B cell (primary cell): ENCODE data around the gene ID1. TPM values are rescaled to one million over a fixed set of nuclear protein-coding genes. Genes with fewer than 3 reads are reported as not detected.

Experiments used
- ATAC-seq: fragments of 200-7000 bp; cut with Tn5 transposase; one replicate; pipeline ENCODE4 v1.10.0; 2021; ENCODE audit warnings: low read depth, mild to moderate bottlenecking, moderate number of reproducible peaks, moderate library complexity
- CTCF ChIA-PET: fragments of 350-600 bp; sonication (Branson Sonifier 250); formaldehyde crosslinking; loops from one replicate; lab custom pipeline; 2021; ENCODE audit warnings: antibody characterized with exemption, inconsistent platforms; lab: Charles Lee
- POLR2A ChIA-PET: fragments of 350-600 bp; sonication (Branson Sonifier 250); formaldehyde crosslinking; loops from one replicate; lab custom pipeline; 2021; ENCODE audit warnings: antibody characterized with exemption; lab: Charles Lee
- DNase-seq: peaks from one replicate; pipeline ENCODE4 v3.0.0; 2013
- H2AFZ ChIP-seq: 2 replicates; pipeline ENCODE4 v1.6.1; 2012; ENCODE audit warnings: mild to moderate bottlenecking, low read depth, low read length; ENCODE audit not compliant: insufficient read depth, poor library complexity, severe bottlenecking
- H3K27ac ChIP-seq, 2 donors: 1 replicate in 1 of 2; 2 replicates in 1 of 2; pipeline ENCODE4 v1.5.1; 2012 to 2013; ENCODE audit warnings: low read length in 2 of 2, mild to moderate bottlenecking in 2 of 2, moderate library complexity in 1 of 2
- H3K27me3 ChIP-seq, 4 experiments: fragments of 200-600 bp in 1 of 4; sonication (generic) in 1 of 4; replicated peaks in 1 of 4; 1 replicate in 2 of 4; 2 replicates in 2 of 4; pipeline versions ENCODE4 v1.6.1 to v1.7.0; 2013 to 2016; ENCODE audit warnings: low read length in 3 of 4, mild to moderate bottlenecking in 2 of 4, mixed read lengths in 1 of 4, moderate library complexity in 1 of 4; ENCODE audit not compliant: insufficient read depth in 4 of 4, control insufficient read depth in 3 of 4; ENCODE audit errors: control extremely low read depth in 1 of 4
- H3K36me3 ChIP-seq, 2 experiments: replicated peaks in 1 of 2; 1 replicate in 1 of 2; 2 replicates in 1 of 2; pipeline versions ENCODE4 v1.6.1 to v1.7.1; 2013; ENCODE audit warnings: low read length in 1 of 2; ENCODE audit not compliant: insufficient read depth in 2 of 2, control insufficient read depth in 1 of 2; ENCODE audit errors: control extremely low read depth in 1 of 2, extremely low read depth in 1 of 2
- H3K4me1 ChIP-seq, 2 donors: fragments of 200-600 bp in 1 of 2; sonication (generic) in 1 of 2; 1 replicate in 1 of 2; 2 replicates in 1 of 2; pipeline versions ENCODE4 v1.5.1 to v1.6.1; 2013 to 2017; ENCODE audit warnings: low read length in 2 of 2; ENCODE audit not compliant: control insufficient read depth in 2 of 2, insufficient read depth in 2 of 2
- H3K4me2 ChIP-seq: replicated peaks from 2 replicates; pipeline ENCODE3; 2012; ENCODE audit warnings: mild to moderate bottlenecking, low read depth, low read length; ENCODE audit not compliant: poor library complexity, severe bottlenecking
- H3K4me3 ChIP-seq, 5 experiments: fragments of 200-600 bp in 1 of 5; sonication (generic) in 1 of 5; 1 replicate in 3 of 5; 2 replicates in 2 of 5; pipeline versions ENCODE4 v1.5.1 to v1.7.0; 2011 to 2016; ENCODE audit warnings: low read length in 4 of 5, mild to moderate bottlenecking in 4 of 5, low read depth in 2 of 5, control low read depth in 1 of 5, moderate library complexity in 1 of 5; ENCODE audit not compliant: insufficient read depth in 1 of 5; ENCODE audit errors: control extremely low read depth in 1 of 5, extremely low read depth in 1 of 5
- H3K79me2 ChIP-seq: fragments of 200-600 bp; sonication (generic); one replicate; pipeline ENCODE4 v1.6.0; 2016; ENCODE audit warnings: low read length; ENCODE audit not compliant: control insufficient read depth, insufficient read depth
- H3K9ac ChIP-seq: fragments of 200-600 bp; sonication (generic); 2 replicates; pipeline ENCODE4 v1.6.1; 2017; ENCODE audit warnings: mild to moderate bottlenecking, low read length, moderate library complexity
- H3K9me3 ChIP-seq, 3 donors: one replicate each; pipeline versions ENCODE4 v1.6.1 to v1.7.1; 2013; ENCODE audit warnings: low read length in 2 of 3; ENCODE audit not compliant: control insufficient read depth in 2 of 3, insufficient read depth in 1 of 3; ENCODE audit errors: control extremely low read depth in 1 of 3
- H4K20me1 ChIP-seq: 2 replicates; pipeline ENCODE4 v1.6.0; 2012; ENCODE audit warnings: mild to moderate bottlenecking, low read length; ENCODE audit not compliant: insufficient read depth, control insufficient read depth, poor library complexity, severe bottlenecking
- H3K27ac Mint-ChIP-seq: one replicate; pipeline ENCODE4 v1.8.0; 2021; ENCODE audit warnings: mixed read lengths
- H3K27me3 Mint-ChIP-seq: one replicate; pipeline ENCODE4 v1.8.0; 2021; ENCODE audit warnings: mixed read lengths
- H3K4me1 Mint-ChIP-seq: one replicate; pipeline ENCODE4 v1.8.0; 2021; ENCODE audit warnings: mixed read lengths
- H3K4me3 Mint-ChIP-seq: one replicate; pipeline ENCODE4 v1.8.0; 2021; ENCODE audit warnings: mixed read lengths
- H3K9me3 Mint-ChIP-seq: one replicate; pipeline ENCODE4 v1.8.0; 2022; ENCODE audit warnings: mixed read lengths; ENCODE audit not compliant: insufficient read depth
- CTCF ChIP-seq: fragments of 200-600 bp; IDR thresholded peaks from one replicate; pipeline ENCODE4 v1.8.0; 2022; ENCODE audit warnings: antibody characterized with exemption, mild to moderate bottlenecking
- EZH2 ChIP-seq: IDR thresholded peaks from 2 replicates; pipeline ENCODE4 v1.6.1; 2012; ENCODE audit warnings: borderline replicate concordance, low read depth, mild to moderate bottlenecking, moderate library complexity, low read length; ENCODE audit not compliant: insufficient read depth, poor library complexity, severe bottlenecking
- WGBS: methylation state at CpG from one replicate; pipeline ENCODE4 v1.1.5; 2013; ENCODE audit warnings: missing lambda C conversion rate; ENCODE audit not compliant: insufficient coverage; 5-methylcytosine and 5-hydroxymethylcytosine counted together
- intact Hi-C: fragments of 100-400 bp; cut with micrococcal nuclease; formaldehyde crosslinking; loops from one replicate; pipeline ENCODE4 v1.10.0; 2022
- polyA plus RNA-seq: library from polyadenylated mRNA; depleted of rRNA; stranded (reverse); fragments of >200 nt; gene quantifications from 2 replicates; pipeline ENCODE4 v1.2.3, GENCODE V29; 2012
- total RNA-seq, 2 donors: library from RNA; stranded (reverse); fragments of 120-200 nt in 1 of 2; gene quantifications; 1 replicate in 1 of 2; 2 replicates in 1 of 2; pipeline versions ENCODE4 v1.2.3 to v1.2.4, GENCODE V29; 2013 to 2022

The ID1 gene
- total and polyA plus RNA-seq, 2 donors (not counting 1 experiment from before 2014, with no cell fraction given): 4.4 to 68.2 TPM

GRCh38 chr20:31633339-31633914 lies 28.3 kb downstream of the ID1 start:
- H3K9ac ChIP-seq: no peak overlapping the region
- POLR2A ChIA-PET: interaction anchor here (0.9 kb wide), 1 partner anchor 90 kb away, joined by 5 read pairs; no protein-coding TSS in a partner anchor
- H2AFZ ChIP-seq: no peak overlapping the region
- no peaks in the 10 kb centered on the region for H3K4me1 ChIP-seq
- H3K27ac ChIP-seq: no peak overlapping the region
- no peaks in the 10 kb centered on the region for H3K9me3 Mint-ChIP-seq
- no peaks in the 10 kb centered on the region for H3K36me3 ChIP-seq
- H4K20me1 ChIP-seq: no peaks in the 10 kb centered on the region
- no peak overlapping the region for H3K4me2 ChIP-seq
- DNase-seq: no peak
- no peak for ATAC-seq
- intact Hi-C loops: no loop called here
- H3K4me3 Mint-ChIP-seq: no peak overlapping the region
- H3K9me3 ChIP-seq: no peaks in the 10 kb centered on the region
- H3K27me3 Mint-ChIP-seq: no peaks in the 10 kb centered on the region
- 97% methylated on average over 10 of the region's 14 CpGs for WGBS
- CTCF ChIA-PET: interaction anchor here (0.6 to 3.5 kb wide), 19 partner anchors 7 to 1843 kb away, joined by 3 to 33 read pairs (median 4); partner anchors contain the start of genes BCL2L1 and TPX2
- TF ChIP-seq EZH2 (no peak), CTCF (no peak)
- no peaks in the 10 kb centered on the region for H3K79me2 ChIP-seq
- H3K4me3 ChIP-seq: no peak overlapping the region
- peaks cover 4% of the 10 kb centered on the region for H3K4me1 Mint-ChIP-seq
- no peaks in the 10 kb centered on the region for H3K27me3 ChIP-seq
- no peak overlapping the region for H3K27ac Mint-ChIP-seq

GRCh38 chr20:31637660-31638059 lies 32.6 kb downstream of the ID1 start, which contains the start of gene COX4I2:
Gene COX4I2 (plus strand): TSS chr20:31637912. CDS start chr20:31639018, 1,106 bp downstream.
- CTCF ChIA-PET: no interaction called here
- Mint-ChIP-seq H3K4me1 (no peaks in the 10 kb centered on the region), H3K27ac (no peak within 1 kb of the TSS), H3K27me3 (peaks cover 4% of the 10 kb centered on the region), H3K9me3 (no peaks in the 10 kb centered on the region), H3K4me3 (no peak within 1 kb of the TSS)
- TF ChIP-seq CTCF: no peak
- TF ChIP-seq EZH2: no peak
- Histone ChIP-seq H4K20me1 (no peaks in the 10 kb centered on the region), H3K27ac (no peak within 1 kb of the TSS), H3K4me3 (no peak within 1 kb of the TSS), H3K4me1 (no peaks in the 10 kb centered on the region), H3K9me3 (no peaks in the 10 kb centered on the region), H3K79me2 (no peaks in the 10 kb centered on the region), H3K27me3 (no peaks in the 10 kb centered on the region), H2AFZ (no peak within 1 kb of the TSS), H3K36me3 (no peaks in the 10 kb centered on the region), H3K4me2 (no peak within 1 kb of the TSS), H3K9ac (no peak within 1 kb of the TSS)
- intact Hi-C loops: no loop called here
- POLR2A ChIA-PET: no interaction called here
- ATAC-seq: no peak
- DNase-seq: no peak
- WGBS: 74% methylated on average over 26 of the region's 34 CpGs
